Left lobe of liver (tissue), 2 donors: ENCODE data around the gene ATAT1. TPM values are rescaled to one million over a fixed set of nuclear protein-coding genes. Genes with fewer than 3 reads are reported as not detected.

Experiments
- ATAC-seq: fragments of 200-7000 bp; cut with Tn5 transposase; one replicate; pipeline ENCODE4 v1.9.1; 2020; ENCODE audit warnings: mild to moderate bottlenecking, moderate library complexity
- DNase-seq: peaks from one replicate; pipeline ENCODE4 v3.0.0-alpha.2; 2020; ENCODE audit warnings: low spot score
- total RNA-seq: library from RNA; stranded (reverse); gene quantifications from one replicate; pipeline ENCODE4 v1.2.1, GENCODE V29; 2021
- donor health status: DM: no; HTN: no; CAD: no; lungs with moderate emphysema.
- donor health status: DM: no; HTN: yes; CAD: no.

ATAT1 gene
- 5.1 TPM for total RNA-seq

GRCh38 chr6:30626484-30627366 lies at the start of gene ATAT1:
Gene ATAT1, plus strand, starts transcription at chr6:30626874.
- DNase-seq = peak; percentile 90
- peak; percentile 97 for ATAC-seq

- no peak for DNase-seq
- no peak for ATAC-seq
Observed at GRCh38 chr6:30578051-30578450, 48.6 kb upstream of the ATAT1 start.

- no peak for ATAC-seq
- DNase-seq = no peak
Observed at GRCh38 chr6:30583921-30584320, 42.8 kb upstream of the ATAT1 start.

GRCh38 chr6:30589754-30590358 lies 36.8 kb upstream of the ATAT1 start:
- DNase-seq (no peak), ATAC-seq (no peak)

GRCh38 chr6:30590509-30590908 lies 36.2 kb upstream of the ATAT1 start:
- ATAC-seq (no peak), DNase-seq (no peak)

- DNase-seq (no peak), ATAC-seq (no peak)
Observed at GRCh38 chr6:30591008-30591407, 35.7 kb upstream of the ATAT1 start.

GRCh38 chr6:30592287-30592686 lies 34.4 kb upstream of the ATAT1 start:
- ATAC-seq = no peak

GRCh38 chr6:30597315-30598144 lies 29.1 kb upstream of the ATAT1 start:
- DNase-seq (peak; percentile 80), ATAC-seq (peak; percentile 85)

More at GRCh38 chr6:30592287-30592686, 34.4 kb upstream of the ATAT1 start:
- DNase-seq = no peak

- DNase-seq (no peak), ATAC-seq (peak; percentile 8)
Observed at GRCh38 chr6:30598912-30599624, 27.6 kb upstream of the ATAT1 start.

- peak; percentile 5 for ATAC-seq
- no peak for DNase-seq
Observed at GRCh38 chr6:30599625-30600324, 26.9 kb upstream of the ATAT1 start.

- DNase-seq = peak; percentile 60
- ATAC-seq = peak; percentile 1
Observed at GRCh38 chr6:30600451-30600961, 26.2 kb upstream of the ATAT1 start.

- DNase-seq (no peak), ATAC-seq (no peak)
Observed at GRCh38 chr6:30601436-30601814, 25.2 kb upstream of the ATAT1 start.

GRCh38 chr6:30601815-30602641 lies 24.6 kb upstream of the ATAT1 start:
- peak; percentile 6 for ATAC-seq

GRCh38 chr6:30603961-30604360 lies 22.7 kb upstream of the ATAT1 start:
- no peak for ATAC-seq
- no peak for DNase-seq

More at GRCh38 chr6:30601815-30602641, 24.6 kb upstream of the ATAT1 start:
- no peak for DNase-seq

GRCh38 chr6:30610065-30610464 lies 16.6 kb upstream of the ATAT1 start:
- DNase-seq (no peak), ATAC-seq (no peak)

- no peak for DNase-seq
Observed at GRCh38 chr6:30611150-30611855, 15.4 kb upstream of the ATAT1 start.

GRCh38 chr6:30611856-30612194 lies 14.8 kb upstream of the ATAT1 start:
- ATAC-seq = no peak

More at GRCh38 chr6:30611150-30611855, 15.4 kb upstream of the ATAT1 start:
- no peak for ATAC-seq

GRCh38 chr6:30612213-30612612 lies 14.5 kb upstream of the ATAT1 start:
- DNase-seq = no peak
- no peak for ATAC-seq

More at GRCh38 chr6:30611856-30612194, 14.8 kb upstream of the ATAT1 start:
- no peak for DNase-seq
